GM13976 (cell line): Measurements from ENCODE around the gene PDRG1.
"Not testable (repeated sequence)": the region's sequence is repeated elsewhere in the genome, so short reads cannot be mapped to it uniquely, and the experiment has no call there.

ENCODE experiments used
- DNase-seq: peaks from one replicate; pipeline ENCODE4 v3.0.0; 2012; ENCODE audit warnings: low spot score
- CTCF ChIP-seq: IDR thresholded peaks from 2 replicates; pipeline ENCODE4 v1.5.1; 2012; ENCODE audit warnings: borderline replicate concordance, mild to moderate bottlenecking; ENCODE audit not compliant: insufficient read depth; ENCODE audit errors: extremely low read depth, missing control alignments, control extremely low read depth
- in situ Hi-C: fragments of 300-500 bp; cut with MboI; formaldehyde crosslinking; loops from one replicate; pipeline ENCODE4 v1.12.0; 2022; ENCODE audit warnings: low sequenced_read_pairs, mixed read lengths, inconsistent platforms; ENCODE audit not compliant: unreplicated experiment

The PDRG1 gene

GRCh38 chr20:31939661-31940060, 12.2 kb downstream of the PDRG1 start:
- DNase-seq: no peak
- in situ Hi-C loops: no loop called here
- no peak for TF ChIP-seq CTCF

GRCh38 chr20:31937820-31938219, 14.0 kb downstream of the PDRG1 start:
- no peak for TF ChIP-seq CTCF
- in situ Hi-C loops: no loop called here
- no peak for DNase-seq

- in situ Hi-C loops: no loop called here
Observed at GRCh38 chr20:31936420-31936819, 15.4 kb downstream of the PDRG1 start.

GRCh38 chr20:31934968-31935764, 16.7 kb downstream of the PDRG1 start:
- in situ Hi-C loops: no loop called here
- no peak for TF ChIP-seq CTCF
- DNase-seq: no peak

More at GRCh38 chr20:31936420-31936819, 15.4 kb downstream of the PDRG1 start:
- DNase-seq: no peak
- TF ChIP-seq CTCF: no peak

- DNase-seq: no peak
- in situ Hi-C loops: no loop called here
- no peak for TF ChIP-seq CTCF
Observed at GRCh38 chr20:31934491-31934890, 17.4 kb downstream of the PDRG1 start.

- DNase-seq: no peak
- in situ Hi-C loops: no loop called here
- no peak for TF ChIP-seq CTCF
Observed at GRCh38 chr20:31933698-31934097, 18.1 kb downstream of the PDRG1 start.

GRCh38 chr20:31930779-31931178, 21.1 kb downstream of the PDRG1 start:
- DNase-seq: no peak
- in situ Hi-C loops: no loop called here
- no peak for TF ChIP-seq CTCF

- in situ Hi-C loops, DNase-seq: not testable (repeated sequence)
Observed at GRCh38 chr20:31929631-31930030, 22.2 kb downstream of the PDRG1 start.
